Measurements from ENCODE around the gene AGO1. TPM values are rescaled to one million over a fixed set of nuclear protein-coding genes. Genes with fewer than 3 reads are reported as not detected.
A peak's percentile ranks its signal among the peaks of the same experiment; 100 is the strongest.

Gene AGO1
- total and polyA plus RNA-seq, 10 donors = 2.3 to 38.2 (median 31.0) TPM

GRCh38 chr1:35847935-35848565 is 35.0 kb upstream of the AGO1 start:
- no peak for TF ChIP-seq POLR2AphosphoS5 (IDR thresholded peaks at IDR 0.05)
- no peak for TF ChIP-seq CTCF (IDR thresholded peaks at IDR 0.05 in 8 of 11, conservative IDR thresholded peaks at IDR 0.05 in 3 of 11)
- TF ChIP-seq POLR2A (IDR thresholded peaks at IDR 0.05) = no peak
- Histone ChIP-seq H3K27me3 (replicated peaks in 1 of 7) (no peaks in the 10 kb centered on the region), H3K9me3 (no peaks in the 10 kb centered on the region), H3K36me3 (peaks cover 3 to 91% (median 51%) of the 10 kb centered on the region in 6 donors), H3K4me1 (peaks cover 0 to 13% (median 2%) of the 10 kb centered on the region in 6 donors), H3K27ac (peak overlapping the region in 2 of 8 donors; percentile 36 to 40), H3K4me3 (no peak overlapping the region)
- 66 to 93% (median 86%) methylated on average over 1 of the region's 1 CpG for WGBS, 5 donors
- intact Hi-C loops (cut with DNase I; ENCODE audit: low total_unique reads) = no loop called here
- DNase-seq = no peak

DNA sequence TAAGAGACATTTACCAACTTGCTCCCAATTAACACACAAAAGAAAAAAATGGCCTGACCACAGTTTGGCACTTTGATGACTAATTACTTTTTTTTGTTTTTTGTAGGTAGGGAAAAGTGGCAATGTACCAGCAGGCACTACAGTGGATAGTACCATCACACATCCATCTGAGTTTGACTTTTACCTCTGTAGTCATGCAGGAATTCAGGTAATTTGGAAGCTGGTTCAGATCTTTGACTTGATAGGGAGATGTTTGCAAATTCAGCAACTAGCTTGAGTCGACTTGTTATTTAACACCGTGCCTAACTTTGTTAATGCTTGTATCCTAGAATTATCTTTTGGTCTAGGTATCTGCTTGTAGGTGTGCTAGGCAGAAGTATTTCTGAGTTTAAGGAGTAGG is 33.0 kb upstream of the AGO1 start:
- intact Hi-C loops (cut with DNase I; ENCODE audit: low total_unique reads) = no loop called here
- DNase-seq = no peak
- Histone ChIP-seq H3K9me3 (no peaks in the 10 kb centered on the region), H3K27me3 (replicated peaks in 1 of 7) (no peaks in the 10 kb centered on the region), H3K27ac (no peak overlapping the region), H3K4me3 (no peak overlapping the region), H3K36me3 (peaks cover 3 to 91% (median 57%) of the 10 kb centered on the region in 6 donors), H3K4me1 (peaks cover 0 to 13% (median 2%) of the 10 kb centered on the region in 6 donors)
- TF ChIP-seq CTCF (IDR thresholded peaks at IDR 0.05 in 8 of 11, conservative IDR thresholded peaks at IDR 0.05 in 3 of 11) = no peak
- TF ChIP-seq POLR2AphosphoS5 (IDR thresholded peaks at IDR 0.05) = no peak
- TF ChIP-seq POLR2A (IDR thresholded peaks at IDR 0.05) = no peak
- WGBS, 5 donors = 93 to 98% (median 94%) methylated on average over 2 of the region's 2 CpGs

- Histone ChIP-seq H3K4me3 (no peak overlapping the region), H3K9me3 (no peaks in the 10 kb centered on the region), H3K27ac (no peak overlapping the region), H3K4me1 (peaks cover 0 to 13% (median 2%) of the 10 kb centered on the region in 6 donors), H3K27me3 (replicated peaks in 1 of 7) (no peaks in the 10 kb centered on the region), H3K36me3 (peaks cover 3 to 91% (median 60%) of the 10 kb centered on the region in 6 donors)
- no peak for DNase-seq
- TF ChIP-seq CTCF (IDR thresholded peaks at IDR 0.05 in 8 of 11, conservative IDR thresholded peaks at IDR 0.05 in 3 of 11) (no peak), POLR2A (IDR thresholded peaks at IDR 0.05) (no peak), POLR2AphosphoS5 (IDR thresholded peaks at IDR 0.05) (no peak)
- WGBS, 5 donors = 87 to 97% (median 91%) methylated on average over 5 of the region's 5 CpGs
- intact Hi-C loops (cut with DNase I; ENCODE audit: low total_unique reads) = no loop called here
Measured at GRCh38 chr1:35850716-35851115, 32.3 kb upstream of the AGO1 start.

DNA sequence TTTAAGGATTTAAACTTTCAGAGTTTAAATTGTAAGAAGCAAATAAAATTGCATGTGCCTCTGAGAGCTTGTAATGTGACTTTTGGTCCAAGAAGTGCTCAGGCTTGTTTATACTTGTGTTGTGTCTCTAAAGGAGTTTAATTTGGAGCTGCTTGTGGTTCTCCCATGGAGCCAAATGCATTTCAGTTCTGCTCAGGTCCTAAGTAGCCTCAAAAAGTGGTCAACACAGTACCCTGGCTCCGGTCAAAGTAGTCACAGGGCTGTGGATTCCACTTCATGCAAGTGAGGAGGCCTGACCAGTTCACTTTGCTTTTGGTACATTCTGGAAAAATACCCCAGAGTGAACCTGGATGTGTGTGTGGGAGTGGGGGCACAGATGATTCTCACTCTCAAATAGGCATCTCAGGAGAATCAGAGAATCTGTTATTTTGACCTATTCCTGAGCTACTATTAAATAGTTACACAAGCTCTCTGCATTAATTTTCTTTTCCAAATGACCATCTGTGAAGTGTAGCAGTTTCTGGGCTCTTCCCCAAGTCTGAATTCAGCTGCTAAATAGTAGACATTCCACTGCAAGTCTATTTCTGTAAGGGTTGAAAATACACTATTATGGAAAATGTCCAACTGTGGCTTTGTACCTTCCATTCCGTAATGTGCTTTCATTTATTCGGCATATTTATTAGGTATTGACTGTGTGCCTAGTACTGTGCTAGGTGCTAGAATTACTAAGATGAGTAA is 31.7 kb upstream of the AGO1 start:
- intact Hi-C loops (cut with DNase I; ENCODE audit: low total_unique reads) = no loop called here
- no peak for TF ChIP-seq POLR2A (IDR thresholded peaks at IDR 0.05)
- TF ChIP-seq CTCF (IDR thresholded peaks at IDR 0.05 in 8 of 11, conservative IDR thresholded peaks at IDR 0.05 in 3 of 11) = no peak
- TF ChIP-seq POLR2AphosphoS5 (IDR thresholded peaks at IDR 0.05) = no peak
- H3K4me1 ChIP-seq = peaks cover 0 to 13% (median 2%) of the 10 kb centered on the region in 6 donors
- WGBS, 5 donors = 79 to 96% (median 89%) methylated on average over 3 of the region's 3 CpGs
- no peak for DNase-seq
- H3K36me3 ChIP-seq = peaks cover 3 to 91% (median 59%) of the 10 kb centered on the region in 6 donors
- H3K27ac ChIP-seq = peak overlapping the region in 1 of 8 donors; percentile 12
- no peaks in the 10 kb centered on the region for H3K27me3 ChIP-seq (replicated peaks in 1 of 7)
- H3K4me3 ChIP-seq = no peak overlapping the region
- H3K9me3 ChIP-seq = no peaks in the 10 kb centered on the region
